Raji (cell line): ENCODE data around the gene MIDN.

Experiments
- POLR2A ChIP-seq: IDR thresholded peaks from 2 replicates; pipeline ENCODE4 v1.6.1; 2011; ENCODE audit warnings: low read depth, low read length, control low read depth; ENCODE audit not compliant: insufficient read depth

Gene MIDN

DNA sequence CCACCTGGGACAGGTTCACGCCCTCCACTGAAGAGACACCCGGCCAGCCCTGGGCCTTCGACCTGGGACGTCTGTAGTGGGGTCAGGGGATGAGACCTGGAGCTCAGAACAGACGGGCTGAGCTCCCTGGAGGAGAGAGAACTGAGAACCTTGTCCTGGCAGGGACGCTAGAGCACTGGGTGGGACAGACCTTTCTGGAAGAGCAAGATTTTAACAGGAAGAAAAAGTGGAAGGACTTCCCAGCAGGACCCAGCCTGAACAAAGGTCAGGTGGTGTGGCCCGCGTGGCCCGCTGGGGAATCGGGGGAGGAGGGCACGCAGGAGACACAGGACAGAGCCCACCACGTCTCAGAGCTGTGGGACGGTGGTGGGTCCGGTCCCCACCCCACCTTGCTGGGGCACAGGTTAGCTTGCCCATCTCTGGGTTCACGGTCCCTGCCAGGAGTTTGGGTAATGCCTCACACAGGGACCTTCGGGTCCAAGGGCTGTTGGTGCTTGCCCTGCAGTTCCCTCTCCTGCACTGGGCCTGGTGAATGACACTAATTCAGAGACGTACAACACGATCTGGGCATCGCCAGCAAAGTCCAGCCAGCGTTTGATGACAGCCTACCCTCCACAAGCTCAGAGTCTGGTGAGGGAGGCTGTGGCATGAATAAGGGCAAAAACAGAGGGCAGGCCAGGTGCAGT is 36.1 kb downstream of the MIDN start:
- TF ChIP-seq POLR2A, result no peak

DNA sequence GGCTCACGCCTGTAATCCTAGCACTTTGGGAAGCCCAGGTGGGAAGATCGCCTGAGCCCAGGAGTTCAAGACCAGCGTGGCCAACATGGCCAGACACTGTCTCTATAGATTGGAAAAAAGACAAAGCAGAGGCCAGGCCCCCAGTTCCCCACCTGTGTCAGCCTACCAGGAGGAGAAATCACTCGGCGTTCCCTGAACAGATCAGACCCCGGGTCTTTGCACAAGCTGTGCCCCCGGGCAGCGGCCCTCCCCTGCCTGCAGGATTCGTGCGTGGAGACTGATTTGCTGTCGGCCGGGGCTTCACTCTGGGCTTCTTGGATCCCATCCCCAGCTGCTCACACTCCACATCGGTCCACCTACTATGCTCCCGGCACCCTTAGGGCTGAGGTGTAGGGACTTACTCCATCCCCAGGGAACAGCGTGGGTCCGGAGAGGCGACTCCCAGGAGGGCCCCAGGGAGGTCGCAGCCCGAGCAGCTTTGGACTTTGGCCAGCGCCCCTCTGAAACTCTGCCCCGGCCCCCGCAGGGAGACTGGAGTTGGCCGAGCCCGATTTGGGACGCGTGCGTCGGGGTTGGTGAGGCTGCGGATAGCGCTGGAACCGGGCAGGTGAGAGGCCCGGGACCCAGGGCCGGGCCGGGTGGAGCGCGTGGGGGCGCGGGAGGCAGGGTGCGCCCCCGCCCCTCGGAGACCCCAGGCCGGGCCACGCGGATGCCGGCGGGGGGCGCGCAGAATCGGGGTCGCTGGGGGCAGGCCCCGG is 36.8 kb downstream of the MIDN start:
- no peak for TF ChIP-seq POLR2A

DNA sequence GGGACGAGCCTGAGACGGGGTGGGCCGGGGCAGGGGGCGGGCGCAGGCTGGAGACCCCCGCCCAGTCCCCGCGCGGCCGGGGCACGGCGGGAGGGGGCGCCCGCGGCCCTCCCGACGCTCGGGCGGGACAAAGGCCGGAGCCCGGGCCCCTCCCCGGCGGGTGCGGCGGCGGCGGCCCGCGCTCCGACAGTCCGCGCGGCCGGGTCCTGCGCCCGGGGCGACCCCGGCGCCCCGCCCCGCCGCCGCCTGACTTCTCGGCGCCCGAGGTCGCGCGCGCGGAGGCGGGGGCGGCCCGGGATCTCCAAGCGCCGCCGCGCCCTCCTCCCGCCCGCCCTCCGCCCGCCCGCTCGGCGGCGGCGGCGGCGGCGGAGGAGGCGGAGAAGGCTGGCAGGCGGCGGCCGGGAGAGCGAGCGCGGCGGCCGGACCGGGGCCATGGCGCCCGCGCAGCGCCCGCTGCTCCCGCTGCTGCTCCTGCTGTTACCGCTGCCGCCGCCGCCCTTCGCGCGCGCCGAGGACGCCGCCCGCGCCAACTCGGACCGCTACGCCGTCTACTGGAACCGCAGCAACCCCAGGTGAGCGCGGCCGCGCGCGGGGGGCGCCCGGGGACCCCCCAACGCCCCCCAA is 37.5 kb downstream of the MIDN start, which contains the start of gene EFNA2:
EFNA2 (plus strand) TSS at position 137 of the 624 bp plus-strand sequence; CDS start at position 433, 296 bp downstream.
- TF ChIP-seq POLR2A, result no peak

DNA sequence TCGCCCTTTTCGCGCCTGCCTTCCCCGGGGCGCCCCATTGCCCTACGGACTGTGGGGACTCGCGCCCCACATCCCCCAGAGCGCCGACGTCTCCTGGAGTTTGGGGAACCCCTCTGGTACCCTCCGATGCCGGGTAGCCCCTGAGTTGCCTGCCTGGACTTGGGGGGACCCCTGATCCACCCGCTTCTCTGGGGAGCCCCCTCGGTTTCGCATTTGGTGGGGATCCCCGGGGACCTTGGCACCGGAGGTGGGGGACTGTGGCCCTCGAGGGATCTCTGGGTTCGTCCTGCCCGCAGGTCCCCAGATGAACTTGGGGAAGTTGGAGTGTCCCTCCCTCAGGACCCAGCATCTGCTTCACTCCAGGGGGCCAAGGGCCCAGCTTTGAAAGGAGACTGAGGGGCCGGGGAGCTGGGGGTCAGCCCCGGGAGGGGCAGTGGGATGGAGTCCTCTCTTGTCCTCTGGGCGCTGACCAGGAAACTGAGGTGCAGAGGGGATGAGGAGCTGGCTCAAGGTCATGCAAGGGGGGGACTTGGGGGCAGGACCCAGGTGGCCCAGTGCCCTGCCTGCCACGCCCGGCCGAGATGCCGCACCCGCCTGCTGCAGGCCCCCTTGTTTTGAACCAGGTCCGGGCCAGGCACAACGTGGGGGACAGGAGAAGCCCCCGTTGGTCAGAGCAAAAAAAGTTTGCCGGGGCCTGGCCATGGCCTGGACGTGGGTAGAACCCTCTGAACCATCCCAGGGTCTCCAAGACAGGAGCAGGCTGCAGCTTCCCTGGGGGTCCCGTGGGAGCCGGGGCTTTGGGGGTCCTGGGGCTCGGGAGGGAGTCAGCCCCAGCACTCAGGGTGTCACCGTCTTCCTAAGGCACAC is 38.3 kb downstream of the MIDN start:
- TF ChIP-seq POLR2A, result no peak

DNA sequence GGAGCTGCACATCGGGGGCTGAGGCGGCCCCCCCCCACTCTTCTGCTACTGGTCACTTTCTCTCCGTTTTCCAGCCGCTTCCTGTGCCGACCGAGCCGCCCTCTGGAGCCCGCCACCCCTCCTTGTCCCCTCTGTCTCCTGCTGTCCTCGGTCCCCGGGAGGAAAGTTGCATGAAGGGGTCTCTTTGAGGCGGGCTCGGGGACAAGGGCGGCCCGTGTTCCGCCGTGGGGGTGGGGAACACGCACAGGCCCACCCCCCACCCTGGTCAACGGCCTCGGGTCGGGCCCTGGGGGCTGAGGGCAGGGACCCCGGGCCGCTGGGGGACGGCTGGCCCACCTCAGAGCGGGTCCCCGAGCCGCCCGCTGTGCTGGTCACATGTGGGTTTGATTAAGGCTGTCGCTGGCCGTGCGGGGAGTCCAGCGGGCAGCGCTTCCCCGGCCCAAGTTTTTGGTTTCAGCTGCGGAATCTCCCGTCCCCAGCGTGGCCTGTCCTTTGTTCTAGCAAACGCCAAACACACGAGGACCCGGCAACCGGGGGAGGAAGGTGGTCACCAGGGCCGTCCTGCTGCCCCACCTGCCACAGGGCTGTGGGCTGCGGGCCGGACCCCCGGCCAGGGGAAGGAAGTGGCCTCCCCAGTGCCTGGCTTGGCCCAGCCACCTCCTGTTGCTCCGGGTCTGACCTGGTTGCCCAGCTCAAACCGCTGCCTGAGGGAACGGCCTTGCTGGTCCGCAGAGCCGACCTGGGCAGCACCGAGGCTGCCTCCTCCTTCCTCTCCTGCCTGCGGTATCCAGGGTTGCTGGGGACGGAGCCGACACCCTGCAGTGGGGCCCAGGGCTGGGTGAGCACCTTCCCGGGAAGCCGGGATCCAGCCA is 39.2 kb downstream of the MIDN start:
- no peak for TF ChIP-seq POLR2A

DNA sequence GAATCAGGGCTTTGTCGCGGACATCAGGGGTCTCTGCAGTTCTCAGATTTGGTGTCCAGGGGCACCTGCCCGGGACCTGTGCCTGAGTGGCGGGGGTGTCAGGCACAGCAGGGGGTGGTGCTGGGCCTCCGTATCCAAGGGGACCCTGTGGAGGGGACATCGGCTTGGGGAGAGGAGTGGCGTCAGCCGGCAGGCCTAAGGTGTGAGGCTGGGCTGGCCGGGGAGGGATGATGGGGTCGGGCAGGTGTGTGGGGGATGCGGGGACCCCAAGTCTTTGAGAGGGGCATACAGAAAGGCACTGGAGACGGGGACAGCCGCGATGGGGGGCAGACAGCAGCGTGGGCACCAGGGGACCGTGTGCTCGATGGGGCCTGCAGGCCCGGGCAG is 39.8 kb downstream of the MIDN start:
- TF ChIP-seq POLR2A, result no peak

DNA sequence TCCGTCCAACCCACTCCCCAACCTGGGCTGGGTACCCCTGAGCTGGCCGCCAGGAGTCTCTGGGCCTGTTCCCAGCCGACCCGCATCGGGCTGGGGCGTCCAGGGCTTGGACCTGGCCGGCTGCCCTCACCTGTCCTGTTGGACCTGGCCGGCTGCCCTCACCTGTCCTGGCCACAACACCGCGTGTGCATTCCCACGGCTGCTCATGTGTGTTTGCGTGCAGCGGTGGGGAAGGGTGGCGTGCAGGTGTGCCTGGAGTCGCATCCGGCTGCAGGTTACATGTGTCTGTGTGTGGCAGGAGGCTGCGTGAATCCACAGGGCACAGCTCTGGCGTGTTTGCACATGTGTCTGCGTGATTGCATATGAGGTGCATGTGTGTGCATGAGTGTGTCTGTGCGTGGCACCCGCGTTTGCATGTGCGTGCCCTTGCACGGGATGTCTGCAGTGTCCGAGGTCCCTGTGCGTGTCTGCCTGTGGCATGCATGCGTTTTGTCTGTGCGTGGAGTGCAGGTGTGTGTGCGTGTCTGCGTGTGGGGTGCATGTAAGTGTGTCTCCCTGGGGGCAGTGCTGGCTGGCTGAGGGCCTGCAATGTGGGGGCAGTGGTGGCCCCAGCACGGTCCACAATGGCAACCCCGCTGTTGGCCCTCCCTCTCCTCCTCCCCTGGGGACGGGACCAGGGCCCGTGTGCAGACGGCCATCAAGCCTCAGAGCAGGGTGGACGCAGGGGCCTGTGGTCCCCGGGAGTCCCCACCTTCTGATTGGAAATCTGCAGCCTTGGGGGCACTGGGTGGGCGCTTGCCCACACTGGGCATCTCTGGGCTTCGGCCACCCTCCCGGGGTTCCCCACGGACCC is 40.7 kb downstream of the MIDN start:
- no peak for TF ChIP-seq POLR2A

DNA sequence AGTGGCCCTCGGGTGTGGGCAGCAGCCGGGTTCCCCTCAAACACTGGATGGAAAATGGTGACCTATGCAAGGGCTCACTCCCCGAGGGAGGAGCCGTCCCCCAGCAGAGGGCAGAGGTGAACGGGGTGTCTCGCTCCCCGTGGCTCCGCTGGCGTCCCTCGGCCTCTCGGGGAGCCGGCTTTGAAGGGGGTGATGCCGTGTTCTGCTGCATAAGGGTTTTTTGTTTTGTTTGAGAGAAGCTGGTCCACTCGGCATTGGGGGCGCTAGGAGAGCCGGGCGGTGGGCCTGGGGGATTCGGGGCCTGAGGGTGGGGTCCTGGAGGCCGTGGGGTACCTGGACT is 41.3 kb downstream of the MIDN start:
- TF ChIP-seq POLR2A, result no peak

DNA sequence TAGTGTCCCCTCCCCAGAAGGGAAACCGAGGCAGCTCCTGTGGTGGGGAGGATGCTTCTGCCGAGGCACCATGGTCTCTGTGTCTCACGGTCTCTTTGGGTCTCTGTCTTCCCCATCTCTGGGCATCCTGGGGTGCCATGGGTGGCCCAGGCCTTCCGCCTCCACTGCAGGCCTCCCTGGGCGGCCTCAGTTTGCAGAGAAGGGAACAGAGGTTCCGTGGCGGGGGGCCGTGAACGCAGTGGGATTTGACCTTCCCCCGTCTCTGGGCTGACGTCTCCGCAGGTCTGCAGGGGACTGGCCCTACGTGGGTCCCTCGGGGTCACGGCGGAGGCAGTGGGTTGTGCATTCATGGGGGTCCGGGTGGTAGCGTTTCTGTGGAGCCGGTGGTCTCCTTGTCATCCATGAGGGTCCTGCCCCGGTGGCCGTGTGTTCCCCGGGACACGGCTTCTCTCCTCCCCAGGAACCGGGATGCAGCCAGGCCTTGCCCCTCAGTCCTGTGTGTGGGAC is 41.9 kb downstream of the MIDN start:
- TF ChIP-seq POLR2A, result no peak

DNA sequence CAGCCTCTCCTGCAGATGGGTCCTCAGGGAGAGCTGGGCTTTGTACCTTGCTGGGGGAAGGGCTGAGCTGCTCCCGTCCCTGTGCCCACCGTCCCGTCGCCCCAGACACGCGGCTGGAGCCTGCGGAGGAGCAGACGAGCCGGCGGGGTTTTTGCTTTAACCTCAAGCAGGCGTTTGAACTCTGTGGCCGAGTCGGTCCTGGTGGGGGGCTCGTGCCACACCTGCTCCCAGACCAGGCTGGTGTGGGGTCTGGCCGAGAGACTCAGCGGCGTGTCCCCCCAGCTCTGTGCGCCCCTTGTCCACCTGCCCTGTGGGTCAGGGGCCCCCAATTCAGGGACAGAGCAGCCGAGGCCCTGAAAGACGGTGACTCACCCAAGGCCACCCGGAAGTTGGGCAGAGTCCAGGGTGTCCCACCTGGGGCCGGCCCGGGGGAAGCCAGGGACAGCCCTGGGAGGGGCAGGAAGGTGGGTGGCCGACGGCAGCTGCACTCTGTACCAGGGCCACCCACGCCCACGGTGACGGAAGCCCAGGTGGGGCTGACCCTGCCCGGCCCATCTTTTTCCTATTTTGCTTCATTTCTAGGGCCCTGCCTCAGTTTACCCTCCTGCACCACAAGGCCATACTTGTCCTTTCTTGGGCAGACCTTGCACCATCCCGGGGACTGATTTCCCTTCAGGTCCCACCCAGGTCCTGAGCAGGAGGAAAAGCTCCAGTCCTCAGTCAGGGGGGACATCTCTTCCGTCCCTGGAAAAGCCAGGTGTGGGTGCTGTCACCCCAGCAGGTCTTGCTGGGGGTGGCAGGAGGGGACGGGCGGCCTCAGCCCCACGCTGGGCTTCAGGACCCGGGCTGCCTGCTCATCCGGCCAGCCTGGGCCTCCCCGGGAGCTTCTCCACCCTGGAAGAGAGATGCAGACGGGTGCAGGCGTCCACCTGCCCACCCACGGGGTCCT is 42.6 kb downstream of the MIDN start:
- no peak for TF ChIP-seq POLR2A

DNA sequence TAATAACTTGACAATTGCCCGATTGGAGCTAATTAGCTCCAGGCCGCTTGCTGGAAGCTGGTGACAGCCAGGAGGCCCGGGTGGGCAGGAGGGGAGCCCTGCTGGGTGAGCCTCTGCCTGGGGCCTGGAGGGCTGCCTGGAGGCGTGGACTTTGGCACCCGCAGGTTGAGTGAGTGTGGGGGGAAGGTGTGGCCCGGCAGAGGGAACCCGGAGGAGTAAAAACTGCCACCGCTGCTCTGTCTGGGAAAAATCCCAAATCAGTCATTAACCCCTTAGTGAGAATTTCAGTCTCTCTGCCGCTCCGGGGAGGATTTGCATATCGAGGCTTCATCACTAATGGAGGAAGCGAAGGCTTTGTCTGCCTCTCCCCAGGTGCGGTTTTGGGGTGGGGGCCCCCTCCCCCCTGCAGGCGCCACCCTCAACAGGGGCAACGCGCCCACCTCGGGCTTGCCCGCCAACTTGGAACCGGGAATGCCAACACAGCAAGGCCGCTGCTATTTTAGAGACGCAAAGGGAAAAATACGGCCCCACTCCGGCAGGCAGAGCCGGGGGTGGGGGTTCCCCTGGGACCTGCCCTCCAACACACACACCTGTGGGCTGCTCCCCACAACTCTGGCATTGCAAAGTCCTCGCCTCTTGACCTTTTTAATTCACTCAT is 43.5 kb downstream of the MIDN start:
- TF ChIP-seq POLR2A, result no peak
